HEK293T (cell line): ENCODE data around the gene SH3BP5.
A peak's percentile ranks its signal among the peaks of the same experiment; 100 is the strongest.

Experiments used
- CTCF ChIA-PET: fragments of 350-600 bp; formaldehyde crosslinking; extraction: SDS; loops from one replicate; lab custom pipeline; 2021; ENCODE audit warnings: antibody characterized with exemption, inconsistent platforms; lab: Yijun Ruan, JAX
- POLR2A ChIA-PET: fragments of 350-600 bp; formaldehyde crosslinking; extraction: SDS; loops from one replicate; lab custom pipeline; 2020; ENCODE audit warnings: antibody characterized with exemption, inconsistent platforms; lab: Yijun Ruan, JAX
- DNase-seq: peaks from one replicate; pipeline ENCODE4 v3.0.0; 2012; ENCODE audit warnings: mixed read lengths; ENCODE audit errors: extremely low spot score
- ARNT ChIP-seq: fragments of 450-650 bp; IDR thresholded peaks from 2 replicates; pipeline ENCODE4 v1.6.1; 2017; ENCODE audit warnings: mild to moderate bottlenecking
- BHLHE40 ChIP-seq: fragments of 450-650 bp; IDR thresholded peaks from 2 replicates; pipeline ENCODE4 v1.6.1; 2016; ENCODE audit warnings: mild to moderate bottlenecking, moderate library complexity, borderline replicate concordance
- CTBP1 ChIP-seq: fragments of 450-650 bp; IDR thresholded peaks from 2 replicates; pipeline ENCODE4 v1.6.1; 2016; ENCODE audit warnings: borderline replicate concordance
- ELF4 ChIP-seq: fragments of 450-650 bp; IDR thresholded peaks from 2 replicates; pipeline ENCODE4 v1.6.1; 2017; ENCODE audit warnings: antibody characterized with exemption
- FOXA1 ChIP-seq: fragments of 450-650 bp; IDR thresholded peaks from 2 replicates; pipeline ENCODE4 v1.6.1; 2016; ENCODE audit warnings: mild to moderate bottlenecking
- FOXK2 ChIP-seq: fragments of 450-650 bp; IDR thresholded peaks from 2 replicates; pipeline ENCODE4 v1.6.1; 2016; ENCODE audit warnings: mild to moderate bottlenecking
- FOXM1 ChIP-seq: fragments of 450-650 bp; IDR thresholded peaks from 2 replicates; pipeline ENCODE4 v1.6.1; 2017; ENCODE audit warnings: mild to moderate bottlenecking, borderline replicate concordance
- HDGF ChIP-seq: fragments of 450-650 bp; IDR thresholded peaks from 2 replicates; pipeline ENCODE4 v1.6.1; 2017; ENCODE audit warnings: antibody characterized with exemption, borderline replicate concordance
- L3MBTL2 ChIP-seq: fragments of 450-650 bp; conservative IDR thresholded peaks from 2 replicates; pipeline ENCODE4 v1.6.1; 2016; ENCODE audit warnings: mild to moderate bottlenecking
- LEF1 ChIP-seq: fragments of 450-650 bp; IDR thresholded peaks from 2 replicates; pipeline ENCODE4 v1.6.1; 2017; ENCODE audit warnings: mild to moderate bottlenecking, borderline replicate concordance
- NFRKB ChIP-seq: fragments of 450-650 bp; IDR thresholded peaks from 2 replicates; pipeline ENCODE4 v1.6.1; 2016; ENCODE audit warnings: mild to moderate bottlenecking, moderate library complexity
- SP1 ChIP-seq: fragments of 450-650 bp; IDR thresholded peaks from 2 replicates; pipeline ENCODE4 v1.6.1; 2017
- SUZ12 ChIP-seq: fragments of 450-650 bp; IDR thresholded peaks from 2 replicates; pipeline ENCODE4 v1.6.1; 2016; ENCODE audit warnings: mild to moderate bottlenecking
- TARDBP ChIP-seq: fragments of 450-650 bp; IDR thresholded peaks from 2 replicates; pipeline ENCODE4 v1.6.1; 2016
- ZNF384 ChIP-seq: fragments of 450-650 bp; IDR thresholded peaks from 2 replicates; pipeline ENCODE4 v1.6.1; 2016
- TF ChIP-seq, protein P1 (sequence below): fragments of 450-650 bp; IDR thresholded peaks from 2 replicates; pipeline ENCODE4 v1.6.1; 2016

SH3BP5 gene

DNA sequence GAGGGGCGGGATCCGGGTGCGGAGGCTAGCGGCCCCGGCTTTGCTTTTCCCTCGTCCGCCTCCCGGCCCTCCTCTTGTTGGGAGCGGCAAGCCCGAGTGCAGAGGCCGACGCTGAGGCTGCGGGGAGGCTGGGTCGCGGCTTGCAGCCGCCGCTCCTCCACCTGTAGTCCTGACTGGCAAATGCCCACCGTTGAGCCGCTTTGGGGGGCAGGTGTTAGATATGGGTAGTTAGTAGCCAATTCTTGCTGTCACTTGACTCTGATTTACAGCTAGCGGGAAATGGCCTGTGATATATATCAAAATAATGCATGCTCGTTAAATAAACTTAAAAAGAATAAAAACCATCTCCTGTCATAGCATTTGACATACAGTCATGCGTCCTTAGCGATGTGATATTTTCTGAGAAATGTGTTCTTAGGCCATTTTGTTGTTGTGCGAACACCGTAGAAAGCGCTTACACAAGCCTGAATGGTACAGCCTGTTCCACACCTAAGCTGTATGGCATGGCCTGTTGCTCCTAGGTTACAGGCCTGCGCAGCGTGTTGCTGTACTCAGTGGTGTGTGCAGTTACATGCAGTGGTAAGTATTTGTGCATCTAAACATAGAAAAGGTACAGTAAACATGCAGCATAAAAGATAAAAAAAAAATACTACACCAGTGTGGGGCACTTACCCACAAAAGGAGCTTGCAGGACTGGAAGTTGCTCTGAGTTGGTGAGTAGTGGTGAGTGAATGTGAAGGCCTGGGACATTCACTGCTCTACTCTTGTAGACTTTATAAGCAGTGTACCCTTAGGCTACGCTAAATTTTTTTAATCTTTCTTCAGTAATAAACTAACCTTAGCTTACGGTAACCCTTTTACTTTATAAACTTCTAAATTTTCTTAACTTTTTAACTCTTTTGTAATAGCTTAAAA is 125.5 kb downstream of the SH3BP5 start:
- DNase-seq: peak; percentile 29
- POLR2A ChIA-PET: interaction anchor here (0.9 to 1.2 kb wide), 6 partner anchors 11 to 142 kb away, joined by 3 to 4 read pairs (median 4); partner anchors contain the start of gene MRPS25
- CTCF ChIA-PET: interaction anchor here (0.6 to 1.3 kb wide), 2 partner anchors 198 to 206 kb away, joined by 3 to 5 read pairs; no protein-coding TSS in a partner anchor

GRCh38 chr3:15205934-15206661 is 126.3 kb downstream of the SH3BP5 start, which contains the start of gene CAPN7:
Gene CAPN7, plus strand, starts transcription at chr3:15206246. Its CDS starts 250 bp downstream, at chr3:15206496.
- DNase-seq: peak; percentile 93
- ChIA-PET CTCF (interaction anchor here (1.3 to 1.5 kb wide), 2 partner anchors 62 to 199 kb away, joined by 3 to 4 read pairs; no protein-coding TSS in a partner anchor), POLR2A (interaction anchor here (0.6 to 1.5 kb wide), 16 partner anchors 9 to 1028 kb away, joined by 3 to 8 read pairs (median 3); partner anchors contain the start of genes LSM3, MRPS25, RBSN and XPC)
- TF ChIP-seq, protein P1, sequence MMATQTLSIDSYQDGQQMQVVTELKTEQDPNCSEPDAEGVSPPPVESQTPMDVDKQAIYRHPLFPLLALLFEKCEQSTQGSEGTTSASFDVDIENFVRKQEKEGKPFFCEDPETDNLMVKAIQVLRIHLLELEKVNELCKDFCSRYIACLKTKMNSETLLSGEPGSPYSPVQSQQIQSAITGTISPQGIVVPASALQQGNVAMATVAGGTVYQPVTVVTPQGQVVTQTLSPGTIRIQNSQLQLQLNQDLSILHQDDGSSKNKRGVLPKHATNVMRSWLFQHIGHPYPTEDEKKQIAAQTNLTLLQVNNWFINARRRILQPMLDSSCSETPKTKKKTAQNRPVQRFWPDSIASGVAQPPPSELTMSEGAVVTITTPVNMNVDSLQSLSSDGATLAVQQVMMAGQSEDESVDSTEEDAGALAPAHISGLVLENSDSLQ: no peak
- TF ChIP-seq FOXK2 (no peak), SP1 (no peak), ARNT (no peak), NFRKB (no peak), FOXA1 (no peak), L3MBTL2 (peak; percentile 91), ZNF384 (no peak), TARDBP (peak; percentile 86), CTBP1 (no peak), BHLHE40 (no peak), ELF4 (no peak), HDGF (no peak), FOXM1 (no peak), SUZ12 (no peak), LEF1 (peak; percentile 74; the same call in 1 of the 2 replicates)

More for the DNA sequence above, 125.5 kb downstream of the SH3BP5 start:
- TF ChIP-seq ZNF384 (no peak), FOXA1 (no peak), CTBP1 (no peak), HDGF (no peak), L3MBTL2 (peak; percentile 46), SUZ12 (no peak), FOXK2 (no peak), FOXM1 (no peak), ELF4 (no peak), NFRKB (no peak)
- TF ChIP-seq, protein P1: peak; percentile 94

GRCh38 chr3:15205482-15205933 is 126.9 kb downstream of the SH3BP5 start:
- ChIA-PET CTCF (interaction anchor here (0.6 to 1.5 kb wide), 3 partner anchors 62 to 251 kb away, joined by 3 to 4 read pairs (median 3); no protein-coding TSS in a partner anchor), POLR2A (interaction anchor here (0.6 to 1.5 kb wide), 14 partner anchors 9 to 1027 kb away, joined by 3 to 8 read pairs (median 4); partner anchors contain the start of genes LSM3, MRPS25, RBSN and XPC)
- no peak for TF ChIP-seq NFRKB
- TF ChIP-seq SP1: no peak
- no peak for TF ChIP-seq ZNF384
- TF ChIP-seq, protein P1: peak; percentile 57
- TF ChIP-seq FOXM1: no peak
- no peak for DNase-seq
